K562 (cell line): ENCODE results near the gene USP5. TPM values are rescaled to one million over a fixed set of nuclear protein-coding genes. Genes with fewer than 3 reads are reported as not detected.

Experiments
- BCLAF1 ChIP-seq, 2 experiments: fragments of 450-650 bp in 1 of 2; IDR thresholded peaks; 2 replicates each; pipeline ENCODE4 v1.6.1; 2011 to 2017; ENCODE audit warnings: low read depth in 2 of 2, antibody characterized with exemption in 1 of 2, borderline replicate concordance in 1 of 2, low read length in 1 of 2, mild to moderate bottlenecking in 1 of 2, mixed read lengths in 1 of 2; ENCODE audit not compliant: control insufficient read depth in 1 of 2
- CBFA2T2 ChIP-seq: fragments of 450-650 bp; conservative IDR thresholded peaks from 2 replicates; pipeline ENCODE4 v1.6.1; 2017; ENCODE audit warnings: mild to moderate bottlenecking
- CEBPB ChIP-seq: fragments of 450-650 bp; IDR thresholded peaks from 2 replicates; pipeline ENCODE4 v1.6.1; 2016; ENCODE audit warnings: missing genetic modification characterization, missing compliant biosample characterization
- CHAMP1 ChIP-seq: fragments of 450-650 bp; IDR thresholded peaks from 2 replicates; pipeline ENCODE4 v1.6.1; 2016; ENCODE audit warnings: mild to moderate bottlenecking
- COPS2 ChIP-seq: fragments of 450-650 bp; conservative IDR thresholded peaks from 2 replicates; pipeline ENCODE4 v1.6.1; 2016; ENCODE audit warnings: mild to moderate bottlenecking, moderate library complexity
- DACH1 ChIP-seq: fragments of 450-650 bp; IDR thresholded peaks from 2 replicates; pipeline ENCODE4 v1.6.1; 2018; ENCODE audit not compliant: partially characterized antibody
- HCFC1 ChIP-seq: IDR thresholded peaks from 2 replicates; pipeline ENCODE4 v1.6.1; 2012; ENCODE audit warnings: low read depth, low read length, improper control_type of control experiment
- HMBOX1 ChIP-seq: sonication (generic); IDR thresholded peaks from 2 replicates; pipeline ENCODE4 v1.6.1; 2016
- HNRNPH1 ChIP-seq: fragments of 200-400 bp; formaldehyde crosslinking; optimal IDR thresholded peaks from 2 replicates; pipeline ENCODE3; 2017; ENCODE audit warnings: low read depth, mild to moderate bottlenecking, low read length, moderate library complexity
- IRF9 ChIP-seq: fragments of 450-650 bp; IDR thresholded peaks from 2 replicates; pipeline ENCODE4 v1.6.1; 2016; ENCODE audit warnings: missing biosample characterization, missing genetic modification characterization
- KHSRP ChIP-seq: fragments of 450-650 bp; IDR thresholded peaks from 2 replicates; pipeline ENCODE4 v1.6.1; 2017
- MTA3 ChIP-seq: fragments of 450-650 bp; formaldehyde crosslinking; IDR thresholded peaks from 2 replicates; pipeline ENCODE4 v1.6.1; 2017; ENCODE audit warnings: mild to moderate bottlenecking, borderline replicate concordance
- NR1H2 ChIP-seq: sonication (generic); formaldehyde crosslinking; IDR thresholded peaks from 2 replicates; pipeline ENCODE4 v1.4.0; 2020; ENCODE audit warnings: mild to moderate bottlenecking, missing genetic modification reagents
- XRCC5 ChIP-seq: fragments of 200-400 bp; formaldehyde crosslinking; IDR thresholded peaks from 2 replicates; pipeline ENCODE4 v1.6.1; 2017; ENCODE audit warnings: low read depth, mild to moderate bottlenecking, low read length
- ZBTB7A ChIP-seq: IDR thresholded peaks from 2 replicates; pipeline ENCODE4 v1.6.1; 2011; ENCODE audit warnings: low read depth, mild to moderate bottlenecking, low read length, moderate library complexity, borderline replicate concordance; ENCODE audit not compliant: control insufficient read depth
- ZEB2 ChIP-seq: fragments of 450-650 bp; IDR thresholded peaks from 2 replicates; pipeline ENCODE4 v1.6.1; 2016
- ZKSCAN8 ChIP-seq: fragments of 200-800 bp; sonication (Bioruptor generic); IDR thresholded peaks from 2 replicates; pipeline ENCODE4 v1.6.1; 2016; ENCODE audit warnings: missing genetic modification characterization, missing compliant biosample characterization
- ZNF384 ChIP-seq: IDR thresholded peaks from 2 replicates; pipeline ENCODE4 v1.6.1; 2012; ENCODE audit warnings: low read depth, low read length, improper control_type of control experiment
- ZNF551 ChIP-seq: fragments of 250-450 bp; sonication (Bioruptor Pico); IDR thresholded peaks from 2 replicates; pipeline ENCODE4 v1.5.0; 2021; ENCODE audit warnings: mild to moderate bottlenecking, moderate library complexity
- ZNF707 ChIP-seq: fragments of 250-450 bp; sonication (Bioruptor Pico); conservative IDR thresholded peaks from 2 replicates; pipeline ENCODE4 v1.8.0; 2022; ENCODE audit warnings: inconsistent platforms, mild to moderate bottlenecking, moderate library complexity
- polyA plus RNA-seq, 8 experiments: library from polyadenylated mRNA; depleted of rRNA in 4 of 8; stranded (reverse) in 5 of 8; unstranded in 3 of 8; fragments of >200 nt; fragmentation: Nextera tagmentation in 2 of 8; fragmentation: Illumina TruSeq in 1 of 8; extraction: Ambion mirVana in 2 of 8; extraction: Trizol in 1 of 8; gene quantifications; 2 replicates each; pipeline versions ENCODE4 v1.2.1 to v1.2.3, GENCODE V29; 2011 to 2014; ENCODE audit warnings: inconsistent platforms in 1 of 8, missing spikeins in 1 of 8
- total RNA-seq, 7 experiments: library from RNA; depleted of rRNA in 6 of 7; stranded (reverse); fragments of >200 nt in 6 of 7; fragmentation: Illumina TruSeq in 2 of 7; extraction: Trizol in 2 of 7; gene quantifications; 2 replicates each; pipeline versions ENCODE4 v1.2.1 to v1.2.3, GENCODE V29; 2011 to 2021; ENCODE audit warnings: low replicate concordance in 1 of 7

USP5 gene
- total and polyA plus RNA-seq, 9 of the 15 experiments (the other 6 are each of a cell fraction or from before 2014, with no cell fraction given): 1.4 to 107 (median 48.6) TPM

GRCh38 chr12:6890789-6891645 is 39.1 kb downstream of the USP5 start (continued):
- no peak for TF ChIP-seq ZKSCAN8 (CRISPR knock-in tag)
- TF ChIP-seq ZNF707 (CRISPR knock-in tag): no peak
- no peak for TF ChIP-seq NR1H2
- TF ChIP-seq KHSRP: no peak
- no peak for TF ChIP-seq CHAMP1
- TF ChIP-seq CBFA2T2: peak; percentile 40; the same call in 1 of the 2 replicates
- TF ChIP-seq IRF9: no peak
- peak; percentile 85 for TF ChIP-seq XRCC5
- TF ChIP-seq ZEB2: no peak
- peak; percentile 99 for TF ChIP-seq CEBPB (tag)
- no peak for TF ChIP-seq HMBOX1
- peak; percentile 50 for TF ChIP-seq DACH1
- no peak for TF ChIP-seq HNRNPH1
- no peak for TF ChIP-seq ZNF551 (CRISPR knock-in tag)
- TF ChIP-seq COPS2: no peak
- TF ChIP-seq MTA3: peak; percentile 95
- TF ChIP-seq BCLAF1 (IDR thresholded peaks at IDR 0.05; ENCODE audit: borderline replicate concordance in 1 of 2, control insufficient read depth in 1 of 2, low read depth in 2 of 2, low read length in 1 of 2): no peak
- TF ChIP-seq ZNF384: no peak
- TF ChIP-seq HCFC1: peak; percentile 17; the same call in 1 of the 2 replicates
- no peak for TF ChIP-seq ZBTB7A
